H1 (cell line): ENCODE data around the gene FOXL1. TPM values are rescaled to one million over a fixed set of nuclear protein-coding genes. Genes with fewer than 3 reads are reported as not detected.

Experiments
- CTCF ChIA-PET: fragments of 300-600 bp; sonication (Branson Sonifier 250); formaldehyde crosslinking; loops from one replicate; lab custom pipeline; 2021; ENCODE audit not compliant: partially characterized antibody; lab: Charles Lee
- POLR2A ChIA-PET: fragments of 300-600 bp; sonication (Branson Sonifier 250); formaldehyde crosslinking; loops from one replicate; lab custom pipeline; 2021; ENCODE audit warnings: inconsistent platforms; ENCODE audit not compliant: partially characterized antibody; lab: Charles Lee
- DNase-seq, 2 experiments: peaks; one replicate each; pipeline versions ENCODE4 v3.0.0 to v3.0.0-alpha.2; 2010 to 2022; ENCODE audit warnings: low spot score in 2 of 2, low read depth in 1 of 2, mixed read lengths in 1 of 2
- FAIRE-seq: peaks from 2 replicates; lab custom pipeline; 2011; peaks lifted over from hg19 to GRCh38; lab: Jason Lieb, UNC
- H2AFZ ChIP-seq: 2 replicates; pipeline ENCODE4 v1.8.1; 2012; ENCODE audit warnings: low read length, inconsistent platforms
- H2AK5ac ChIP-seq: 2 replicates; pipeline ENCODE4 v1.6.1; 2013; ENCODE audit warnings: low read depth, low read length
- H2BK120ac ChIP-seq: replicated peaks from 2 replicates; pipeline ENCODE3; 2013; ENCODE audit warnings: low read depth, low read length, inconsistent platforms
- H2BK12ac ChIP-seq: 2 replicates; pipeline ENCODE4 v1.6.1; 2013; ENCODE audit warnings: low read depth, low read length
- H2BK15ac ChIP-seq: 2 replicates; pipeline ENCODE4 v1.6.1; 2013; ENCODE audit warnings: low read length
- H2BK20ac ChIP-seq: 2 replicates; pipeline ENCODE4 v1.6.1; 2013; ENCODE audit warnings: low read length
- H2BK5ac ChIP-seq: 2 replicates; pipeline ENCODE4 v1.6.1; 2013; ENCODE audit warnings: low read depth, low read length
- H3K14ac ChIP-seq: 2 replicates; pipeline ENCODE4 v1.6.1; 2013; ENCODE audit warnings: inconsistent platforms; ENCODE audit not compliant: insufficient read length
- H3K18ac ChIP-seq: 2 replicates; pipeline ENCODE4 v1.6.1; 2013; ENCODE audit warnings: low read length; ENCODE audit errors: extremely low read depth
- H3K23ac ChIP-seq: 2 replicates; pipeline ENCODE4 v1.6.1; 2013; ENCODE audit warnings: inconsistent platforms; ENCODE audit not compliant: insufficient read length
- H3K23me2 ChIP-seq: 2 replicates; pipeline ENCODE4 v1.6.1; 2013; ENCODE audit warnings: low read depth, low read length
- H3K27ac ChIP-seq: 2 replicates; pipeline ENCODE4 v1.6.1; 2011; ENCODE audit warnings: low read depth, low read length, inconsistent platforms
- H3K27me3 ChIP-seq, 4 experiments: replicated peaks in 1 of 4; 1 replicate in 1 of 4; 2 replicates in 3 of 4; pipeline versions ENCODE4 v1.6.1 to v1.8.1; 2011 to 2013; ENCODE audit warnings: low read length in 3 of 4, mild to moderate bottlenecking in 3 of 4, inconsistent platforms in 2 of 4, mixed read lengths in 2 of 4, moderate library complexity in 1 of 4; ENCODE audit not compliant: control insufficient read depth in 3 of 4, insufficient read depth in 3 of 4; ENCODE audit errors: extremely low read depth in 1 of 4
- H3K36me3 ChIP-seq, 4 experiments: 2 replicates each; pipeline versions ENCODE4 v1.6.1 to v1.8.1; 2011 to 2013; ENCODE audit warnings: mild to moderate bottlenecking in 4 of 4, low read length in 3 of 4, moderate library complexity in 2 of 4, control low read depth in 1 of 4, inconsistent platforms in 1 of 4; ENCODE audit not compliant: insufficient read depth in 4 of 4, control insufficient read depth in 2 of 4
- H3K4ac ChIP-seq: replicated peaks from 2 replicates; pipeline ENCODE3; 2013; ENCODE audit warnings: low read length, low read depth, mixed read lengths, inconsistent platforms; ENCODE audit not compliant: insufficient read length
- H3K4me1 ChIP-seq, 4 experiments: replicated peaks in 1 of 4; 1 replicate in 1 of 4; 2 replicates in 3 of 4; pipeline versions ENCODE4 v1.6.1 to v1.8.1; 2011 to 2013; ENCODE audit warnings: low read length in 3 of 4, inconsistent platforms in 2 of 4, mixed read lengths in 1 of 4; ENCODE audit not compliant: insufficient read depth in 4 of 4, control insufficient read depth in 3 of 4
- H3K4me2 ChIP-seq, 2 experiments: 2 replicates each; pipeline versions ENCODE4 v1.6.1 to v1.8.1; 2011 to 2013; ENCODE audit warnings: low read depth in 2 of 2, low read length in 2 of 2, control low read depth in 1 of 2, inconsistent platforms in 1 of 2, mild to moderate bottlenecking in 1 of 2; ENCODE audit not compliant: insufficient read depth in 1 of 2
- H3K4me3 ChIP-seq, 4 experiments: fragments of 200-600, 300-600 bp in 1 of 4; sonication (generic), shearing (Covaris generic), sonication (Bioruptor Twin) in 1 of 4; 2 replicates each; pipeline versions ENCODE4 v1.5.1 to v1.8.1; 2011 to 2016; ENCODE audit warnings: low read length in 4 of 4, low read depth in 3 of 4, control low read depth in 2 of 4, inconsistent platforms in 2 of 4, mild to moderate bottlenecking in 2 of 4, mixed read lengths in 1 of 4, moderate library complexity in 1 of 4; ENCODE audit not compliant: insufficient read depth in 2 of 4; ENCODE audit errors: extremely low read depth in 1 of 4
- H3K56ac ChIP-seq: replicated peaks from 2 replicates; pipeline ENCODE3; 2013; ENCODE audit warnings: low read depth, mild to moderate bottlenecking, mixed read lengths, low read length, inconsistent platforms; ENCODE audit not compliant: insufficient read length
- H3K79me1 ChIP-seq: 2 replicates; pipeline ENCODE4 v1.6.1; 2013; ENCODE audit warnings: low read depth, low read length, control low read depth
- H3K79me2 ChIP-seq, 2 experiments: 2 replicates each; pipeline versions ENCODE4 v1.6.1 to v1.8.1; 2012 to 2013; ENCODE audit warnings: low read length in 2 of 2, mild to moderate bottlenecking in 2 of 2, inconsistent platforms in 1 of 2; ENCODE audit not compliant: insufficient read depth in 2 of 2, control insufficient read depth in 1 of 2
- H3K9ac ChIP-seq, 4 experiments: replicated peaks in 1 of 4; 1 replicate in 1 of 4; 2 replicates in 3 of 4; pipeline versions ENCODE4 v1.6.1 to v1.8.1; 2011 to 2013; ENCODE audit warnings: low read depth in 3 of 4, low read length in 3 of 4, control low read depth in 2 of 4, mild to moderate bottlenecking in 2 of 4, moderate library complexity in 2 of 4, inconsistent platforms in 1 of 4; ENCODE audit errors: extremely low read depth in 1 of 4
- H3K9me3 ChIP-seq, 2 experiments: 2 replicates each; pipeline versions ENCODE4 v1.6.1 to v1.8.1; 2012 to 2013; ENCODE audit warnings: mild to moderate bottlenecking in 2 of 2, moderate library complexity in 2 of 2, control low read depth in 1 of 2, inconsistent platforms in 1 of 2, low read depth in 1 of 2, low read length in 1 of 2, mixed read lengths in 1 of 2; ENCODE audit not compliant: insufficient read depth in 2 of 2
- H4K20me1 ChIP-seq, 2 experiments: replicated peaks in 1 of 2; 2 replicates each; pipeline versions ENCODE3 to v1.8.1; 2011 to 2013; ENCODE audit warnings: inconsistent platforms in 2 of 2, low read length in 2 of 2, mild to moderate bottlenecking in 1 of 2; ENCODE audit not compliant: insufficient read depth in 2 of 2, control insufficient read depth in 1 of 2
- H4K5ac ChIP-seq: 2 replicates; pipeline ENCODE4 v1.6.1; 2013; ENCODE audit warnings: low read length, low read depth, mixed read lengths, inconsistent platforms; ENCODE audit not compliant: insufficient read length
- H4K8ac ChIP-seq: 2 replicates; pipeline ENCODE4 v1.8.0; 2013; ENCODE audit warnings: mild to moderate bottlenecking, moderate library complexity, low read length, inconsistent platforms; ENCODE audit not compliant: insufficient read depth; ENCODE audit errors: extremely low read depth
- H4K91ac ChIP-seq: replicated peaks from 2 replicates; pipeline ENCODE3; 2013; ENCODE audit warnings: low read length, mixed read lengths, inconsistent platforms; ENCODE audit not compliant: insufficient read length
- BCL11A ChIP-seq, 2 experiments: IDR thresholded peaks; one replicate each; pipeline ENCODE4 v1.6.1; 2011; ENCODE audit warnings: low read depth in 2 of 2, low read length in 2 of 2, mild to moderate bottlenecking in 2 of 2
- EGR1 ChIP-seq: IDR thresholded peaks from 2 replicates; pipeline ENCODE4 v1.6.1; 2011; ENCODE audit warnings: low read depth, low read length, borderline replicate concordance
- FOSL1 ChIP-seq: IDR thresholded peaks from 2 replicates; pipeline ENCODE4 v1.6.1; 2011; ENCODE audit warnings: mild to moderate bottlenecking, low read depth, low read length, moderate library complexity; ENCODE audit not compliant: insufficient read depth
- JUND ChIP-seq: IDR thresholded peaks from 2 replicates; pipeline ENCODE4 v1.6.1; 2011; ENCODE audit warnings: mild to moderate bottlenecking, improper control_type of control experiment, low read length
- KDM1A ChIP-seq: fragments of 200-600, 300-600 bp; sonication (generic); IDR thresholded peaks from 2 replicates; pipeline ENCODE4 v1.7.1; 2016; ENCODE audit warnings: mild to moderate bottlenecking, low read length, borderline replicate concordance
- SIRT6 ChIP-seq: IDR thresholded peaks from one replicate; pipeline ENCODE4 v1.7.1; 2012; ENCODE audit warnings: low read length, inconsistent platforms
- SIX5 ChIP-seq: IDR thresholded peaks from 2 replicates; pipeline ENCODE4 v1.6.1; 2011; ENCODE audit warnings: mild to moderate bottlenecking, low read depth, low read length
- SRF ChIP-seq: IDR thresholded peaks from 2 replicates; pipeline ENCODE4 v1.6.1; 2011; ENCODE audit warnings: mild to moderate bottlenecking, low read depth, low read length, moderate library complexity
- SUZ12 ChIP-seq: fragments of 200-600 bp; sonication (generic); IDR thresholded peaks from 2 replicates; pipeline ENCODE4 v1.6.1; 2012; ENCODE audit warnings: mild to moderate bottlenecking, inconsistent platforms, low read length, moderate library complexity, mixed read lengths
- WGBS, 2 experiments: shearing (Covaris generic) in 1 of 2; methylation state at CpG; one replicate each; pipeline versions ENCODE4 v1.1.6 to v1.1.7; 2013 to 2015; ENCODE audit warnings: low lambda C conversion rate in 2 of 2, mixed read lengths in 2 of 2, inconsistent platforms in 1 of 2, low coverage in 1 of 2, missing lambda C conversion rate in 1 of 2; ENCODE audit not compliant: insufficient replicate concordance in 2 of 2, insufficient coverage in 1 of 2, insufficient read length in 1 of 2; ENCODE audit errors: extremely low coverage in 1 of 2, missing lambda C conversion rate in 1 of 2; 5-methylcytosine and 5-hydroxymethylcytosine counted together
- polyA plus RNA-seq, 7 experiments: library from polyadenylated mRNA; depleted of rRNA in 3 of 7; stranded (reverse) in 5 of 7; unstranded in 2 of 7; fragments of >200 nt in 5 of 7; fragments of 200-250 nt in 2 of 7; gene quantifications; 1 replicate in 5 of 7; 2 replicates in 1 of 7; 4 replicates in 1 of 7; pipeline versions ENCODE4 v1.2.1 to v1.2.3, GENCODE V29; 2011 to 2013; ENCODE audit warnings: missing spikeins in 2 of 7, mixed read lengths in 2 of 7
- total RNA-seq: library from RNA; stranded (reverse); fragmentation: NEBNext Ultra II Directional; extraction: Animal tissue kit (Norgen Biotek cat#: 25700); gene quantifications from 2 replicates; pipeline ENCODE4 v1.2.1, GENCODE V29; 2021
- TF ChIP-seq, protein P1 (sequence below): IDR thresholded peaks from 2 replicates; pipeline ENCODE4 v1.6.1; 2011; ENCODE audit warnings: low read depth, mild to moderate bottlenecking, low read length; ENCODE audit not compliant: insufficient read depth
- TF ChIP-seq, protein P2 (sequence below): IDR thresholded peaks from 2 replicates; pipeline ENCODE4 v1.6.1; 2012; ENCODE audit warnings: low read length, inconsistent platforms

FOXL1 gene
- total and polyA plus RNA-seq, 2 of the 8 experiments (the other 6 are each of a cell fraction or from before 2014, with no cell fraction given), result 0.03 TPM; not detected in 1

DNA sequence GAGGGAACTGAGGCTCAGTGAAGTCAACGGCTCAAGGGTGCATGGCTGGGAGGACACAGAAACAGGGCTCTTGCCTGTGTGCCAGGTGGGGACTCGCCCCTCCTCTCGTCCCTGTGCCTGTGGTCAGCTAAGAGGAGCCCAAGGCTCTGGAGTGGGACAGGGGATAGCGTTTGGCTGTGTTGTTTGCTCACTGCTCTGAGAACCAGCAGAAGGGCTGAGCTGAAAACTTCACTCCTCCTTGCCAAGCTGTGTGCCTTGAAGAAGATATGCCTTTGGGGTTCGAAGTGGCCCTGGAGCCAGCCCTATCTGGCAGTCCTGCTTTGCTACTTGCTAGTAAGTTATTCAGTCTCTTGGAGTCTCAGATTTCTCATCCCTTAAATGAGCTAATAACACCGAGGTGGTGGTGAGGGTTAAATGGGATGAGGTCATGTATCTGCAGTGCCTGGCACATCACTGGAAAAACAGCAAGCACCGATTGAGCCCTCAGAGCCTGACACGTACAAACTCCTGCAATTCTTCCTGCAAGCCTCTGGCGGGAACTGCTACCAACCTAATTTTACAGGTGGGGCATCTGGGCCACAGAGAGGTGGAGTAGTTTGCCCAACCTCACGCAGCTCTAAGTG lies 17.7 kb downstream of the FOXL1 start:
- H3K23me2 ChIP-seq, result peaks cover 4% of the 10 kb centered on the region; the same call in 1 of the 2 replicates
- no peak overlapping the region for H3K23ac ChIP-seq
- ChIA-PET POLR2A (no interaction called here), CTCF (interaction anchor here (0.6 to 1.4 kb wide), 2 partner anchors 11 to 473 kb away, joined by 3 to 4 read pairs; no protein-coding TSS in a partner anchor)
- H3K4me1 ChIP-seq, result no peaks in the 10 kb centered on the region; a peak in 1 of 7 replicates
- DNase-seq (no peak), FAIRE-seq (no peak)
- no peak overlapping the region for H3K9ac ChIP-seq
- H3K27ac ChIP-seq, result no peak overlapping the region
- H2AFZ ChIP-seq, result no peak overlapping the region
- no peak overlapping the region for H3K18ac ChIP-seq
- H2BK20ac ChIP-seq, result no peak overlapping the region
- H3K14ac ChIP-seq, result no peak overlapping the region
- H4K20me1 ChIP-seq, result peaks cover 0 to 2% of the 10 kb centered on the region in 2 experiments
- H3K4ac ChIP-seq, result no peak overlapping the region
- no peak overlapping the region for H2BK5ac ChIP-seq
- H4K5ac ChIP-seq, result no peak overlapping the region
- no peak overlapping the region for H3K56ac ChIP-seq
- H3K27me3 ChIP-seq, result peaks cover 0 to 3% (median under 1%) of the 10 kb centered on the region in 4 experiments; a peak in 4 of 7 replicates
- no peak overlapping the region for H2BK15ac ChIP-seq
- no peak overlapping the region for H2BK12ac ChIP-seq
- H2BK120ac ChIP-seq, result no peak overlapping the region
- H4K91ac ChIP-seq, result no peak overlapping the region
- H4K8ac ChIP-seq, result no peak overlapping the region
- no peaks in the 10 kb centered on the region for H3K79me2 ChIP-seq
- no peak overlapping the region for H3K4me2 ChIP-seq
- no peaks in the 10 kb centered on the region for H3K9me3 ChIP-seq
- H3K79me1 ChIP-seq, result no peaks in the 10 kb centered on the region
- H2AK5ac ChIP-seq, result no peak overlapping the region
- no peak overlapping the region for H3K4me3 ChIP-seq
- H3K36me3 ChIP-seq, result no peaks in the 10 kb centered on the region
- 92% methylated on average over 10 of the region's 10 CpGs; no CpG with 5 or more reads in 1 of the 2 experiments for WGBS, 2 experiments
- TF ChIP-seq EGR1 (no peak), BCL11A (IDR thresholded peaks at IDR 0.05; ENCODE audit: low read depth in 2 of 2, low read length in 2 of 2) (no peak), SUZ12 (no peak), SRF (no peak), KDM1A (no peak), SIX5 (no peak), FOSL1 (no peak), SIRT6 (no peak), JUND (no peak)
- TF ChIP-seq, protein P1, sequence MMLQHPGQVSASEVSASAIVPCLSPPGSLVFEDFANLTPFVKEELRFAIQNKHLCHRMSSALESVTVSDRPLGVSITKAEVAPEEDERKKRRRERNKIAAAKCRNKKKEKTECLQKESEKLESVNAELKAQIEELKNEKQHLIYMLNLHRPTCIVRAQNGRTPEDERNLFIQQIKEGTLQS, result no peak
- TF ChIP-seq, protein P2, sequence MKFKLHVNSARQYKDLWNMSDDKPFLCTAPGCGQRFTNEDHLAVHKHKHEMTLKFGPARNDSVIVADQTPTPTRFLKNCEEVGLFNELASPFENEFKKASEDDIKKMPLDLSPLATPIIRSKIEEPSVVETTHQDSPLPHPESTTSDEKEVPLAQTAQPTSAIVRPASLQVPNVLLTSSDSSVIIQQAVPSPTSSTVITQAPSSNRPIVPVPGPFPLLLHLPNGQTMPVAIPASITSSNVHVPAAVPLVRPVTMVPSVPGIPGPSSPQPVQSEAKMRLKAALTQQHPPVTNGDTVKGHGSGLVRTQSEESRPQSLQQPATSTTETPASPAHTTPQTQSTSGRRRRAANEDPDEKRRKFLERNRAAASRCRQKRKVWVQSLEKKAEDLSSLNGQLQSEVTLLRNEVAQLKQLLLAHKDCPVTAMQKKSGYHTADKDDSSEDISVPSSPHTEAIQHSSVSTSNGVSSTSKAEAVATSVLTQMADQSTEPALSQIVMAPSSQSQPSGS, result no peak
